Effector CD8-positive, alpha-beta T cell (primary cell): ENCODE measurements around the gene HMGCL.
"Not testable (repeated sequence)": the region's sequence is repeated elsewhere in the genome, so short reads cannot be mapped to it uniquely, and the experiment has no call there.

Experiments used
- DNase-seq: peaks from one replicate; lab custom pipeline; 2025; lab: John Stamatoyannopoulos, UW
- total RNA-seq, 4 experiments: gene quantifications; one replicate each; lab custom pipeline; 2026; lab: John Stamatoyannopoulos, UW

Gene HMGCL
- total RNA-seq = 22.3 to 31.2 (median 25.3) reads per million in 4 experiments

GRCh38 chr1:23825076-23825761 is at the start of gene HMGCL:
TSS of gene HMGCL (minus strand) at chr1:23825429. CDS start at chr1:23825415, 14 bp downstream.
- peak; percentile 83 for DNase-seq

- DNase-seq = no peak
These were observed 47.2 kb upstream of the HMGCL start for GRCh38 chr1:23872421-23872820.

- no peak for DNase-seq
These were observed 43.8 kb upstream of the HMGCL start for GRCh38 chr1:23869051-23869450.

- no peak for DNase-seq
These were observed 43.4 kb upstream of the HMGCL start for GRCh38 chr1:23868557-23869016.

GRCh38 chr1:23867895-23868556 is 42.8 kb upstream of the HMGCL start, which contains the start of gene FUCA1:
TSS of gene FUCA1 (minus strand) at chr1:23868290. CDS start at chr1:23868286, 4 bp downstream.
- DNase-seq = peak; percentile 95

GRCh38 chr1:23867542-23867894 is 42.3 kb upstream of the HMGCL start:
- no peak for DNase-seq

- DNase-seq = no peak
These were observed 40.3 kb upstream of the HMGCL start for GRCh38 chr1:23865543-23865930.

GRCh38 chr1:23864801-23865542 is 39.7 kb upstream of the HMGCL start:
- DNase-seq = no peak

- DNase-seq = no peak
These were observed 37.4 kb upstream of the HMGCL start for GRCh38 chr1:23862640-23863039.

GRCh38 chr1:23854568-23854967 is 29.3 kb upstream of the HMGCL start:
- no peak for DNase-seq

GRCh38 chr1:23853124-23853523 is 27.9 kb upstream of the HMGCL start:
- not testable (repeated sequence) for DNase-seq

GRCh38 chr1:23851406-23851805 is 26.2 kb upstream of the HMGCL start:
- DNase-seq = not testable (repeated sequence)

- no peak for DNase-seq
These were observed 23.7 kb upstream of the HMGCL start for GRCh38 chr1:23848673-23849616.

- DNase-seq = not testable (repeated sequence)
These were observed 22.4 kb upstream of the HMGCL start for GRCh38 chr1:23847482-23848095.

GRCh38 chr1:23845163-23845562 is 19.9 kb upstream of the HMGCL start:
- no peak for DNase-seq

- DNase-seq = no peak
These were observed 18.4 kb upstream of the HMGCL start for GRCh38 chr1:23843644-23844043.

- peak; percentile 79 for DNase-seq
These were observed 13.2 kb upstream of the HMGCL start for GRCh38 chr1:23838401-23838866.

GRCh38 chr1:23837908-23838307 is 12.7 kb upstream of the HMGCL start:
- no peak for DNase-seq

GRCh38 chr1:23836037-23836436 is 10.8 kb upstream of the HMGCL start:
- DNase-seq = no peak

GRCh38 chr1:23834156-23834555 is 8.9 kb upstream of the HMGCL start:
- DNase-seq = not testable (repeated sequence)

- DNase-seq = no peak
These were observed 2.5 kb upstream of the HMGCL start for GRCh38 chr1:23827717-23828116.
